Kidney (tissue), 14 donors: ENCODE data around the gene RNGTT. TPM values are rescaled to one million over a fixed set of nuclear protein-coding genes. Genes with fewer than 3 reads are reported as not detected.

Experiments used
- DNase-seq, 5 donors: peaks; one replicate each; pipeline ENCODE4 v3.0.0-alpha.2; 2013 to 2020
- FAIRE-seq: peaks from 2 replicates; lab custom pipeline; 2012; peaks lifted over from hg19 to GRCh38; lab: Jason Lieb, UNC
- H3K27ac ChIP-seq, 2 donors: one replicate each; pipeline ENCODE4 v1.7.0; 2013; ENCODE audit warnings: low read depth in 2 of 2, low read length in 2 of 2, inconsistent platforms in 1 of 2
- H3K27me3 ChIP-seq: one replicate; pipeline ENCODE4 v1.7.1; 2013; ENCODE audit warnings: low read length, inconsistent platforms; ENCODE audit not compliant: control insufficient read depth, insufficient read depth
- H3K36me3 ChIP-seq, 3 donors: one replicate each; pipeline versions ENCODE4 v1.7.0 to v1.7.1; 2013; ENCODE audit warnings: low read length in 3 of 3, control low read depth in 1 of 3, inconsistent platforms in 1 of 3; ENCODE audit not compliant: insufficient read depth in 3 of 3, control insufficient read depth in 2 of 3
- H3K4me1 ChIP-seq, 3 donors: one replicate each; pipeline versions ENCODE4 v1.7.0 to v1.7.1; 2013; ENCODE audit warnings: low read length in 3 of 3, inconsistent platforms in 1 of 3, low read depth in 1 of 3; ENCODE audit not compliant: control insufficient read depth in 2 of 3, insufficient read depth in 2 of 3
- H3K4me3 ChIP-seq, 3 donors: one replicate each; pipeline versions ENCODE4 v1.7.0 to v1.8.1; 2013; ENCODE audit warnings: low read length in 3 of 3, control low read depth in 1 of 3, inconsistent platforms in 1 of 3
- H3K9ac ChIP-seq, 3 donors: one replicate each; pipeline versions ENCODE4 v1.7.0 to v1.7.1; 2013; ENCODE audit warnings: low read length in 3 of 3, control low read depth in 1 of 3, inconsistent platforms in 1 of 3
- H3K9me3 ChIP-seq, 3 donors: one replicate each; pipeline versions ENCODE4 v1.7.0 to v1.7.1; 2013; ENCODE audit warnings: low read length in 3 of 3, control low read depth in 1 of 3, inconsistent platforms in 1 of 3; ENCODE audit not compliant: control insufficient read depth in 2 of 3, insufficient read depth in 1 of 3
- intact Hi-C: fragments of 100-400 bp; cut with DNase I; formaldehyde crosslinking; loops from one replicate; pipeline ENCODE4 v1.11.1; 2022
- polyA plus RNA-seq: library from polyadenylated mRNA; stranded (reverse); fragments of 350-450 nt; fragmentation: Illumina TruSeq; extraction: RNeasy Lipid Tissue Mini Kit (QIAGEN cat#74804); gene quantifications from one replicate; pipeline ENCODE4 v1.2.3, GENCODE V29; 2014; ENCODE audit warnings: low read depth, low replicate concordance; ENCODE audit not compliant: insufficient read depth
- total RNA-seq: library from RNA; stranded (reverse); fragmentation: NEBNext Ultra II Directional; extraction: Animal tissue kit (Norgen Biotek cat#: 25700); gene quantifications from one replicate; pipeline ENCODE4 v1.2.1, GENCODE V29; 2021
- TF ChIP-seq, protein P1 (sequence below): IDR thresholded peaks from 3 replicates; pipeline ENCODE4 v1.5.1; 2012; ENCODE audit warnings: mild to moderate bottlenecking, moderate library complexity, borderline replicate concordance; ENCODE audit not compliant: insufficient read depth; ENCODE audit errors: extremely low read depth
- donor health status: control.
- donor health status: control.
- donor health status: control.
- donor health status: control.
- donor health status: control.
- donor health status: DM: yes; HTN: yes; CAD: no.
- donor health status: Normal renal cell carcinoma (clear cell type).

Gene RNGTT
- total and polyA plus RNA-seq, 2 donors from 2014 or later: 5.4 to 13.8 TPM

DNA sequence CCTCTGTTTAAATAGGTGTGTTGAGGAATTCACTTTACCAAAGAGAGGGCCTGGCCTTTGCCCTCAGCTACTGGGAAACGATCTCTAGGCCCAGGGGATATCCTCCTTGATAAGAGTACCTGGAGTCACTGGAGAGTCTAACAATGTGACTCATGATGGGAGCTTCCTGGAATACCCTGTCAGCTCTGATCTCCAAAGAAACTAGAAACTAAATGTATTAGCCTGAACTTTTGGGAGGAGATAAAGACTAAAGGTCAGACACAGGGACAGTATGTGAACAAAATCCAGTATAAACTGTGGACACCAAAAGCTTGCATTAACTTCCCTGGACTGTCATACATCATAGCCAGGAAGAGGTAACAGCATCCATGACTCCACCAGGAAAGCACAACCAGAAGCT, 148.5 kb downstream of the RNGTT start:
- TF ChIP-seq, protein P1, sequence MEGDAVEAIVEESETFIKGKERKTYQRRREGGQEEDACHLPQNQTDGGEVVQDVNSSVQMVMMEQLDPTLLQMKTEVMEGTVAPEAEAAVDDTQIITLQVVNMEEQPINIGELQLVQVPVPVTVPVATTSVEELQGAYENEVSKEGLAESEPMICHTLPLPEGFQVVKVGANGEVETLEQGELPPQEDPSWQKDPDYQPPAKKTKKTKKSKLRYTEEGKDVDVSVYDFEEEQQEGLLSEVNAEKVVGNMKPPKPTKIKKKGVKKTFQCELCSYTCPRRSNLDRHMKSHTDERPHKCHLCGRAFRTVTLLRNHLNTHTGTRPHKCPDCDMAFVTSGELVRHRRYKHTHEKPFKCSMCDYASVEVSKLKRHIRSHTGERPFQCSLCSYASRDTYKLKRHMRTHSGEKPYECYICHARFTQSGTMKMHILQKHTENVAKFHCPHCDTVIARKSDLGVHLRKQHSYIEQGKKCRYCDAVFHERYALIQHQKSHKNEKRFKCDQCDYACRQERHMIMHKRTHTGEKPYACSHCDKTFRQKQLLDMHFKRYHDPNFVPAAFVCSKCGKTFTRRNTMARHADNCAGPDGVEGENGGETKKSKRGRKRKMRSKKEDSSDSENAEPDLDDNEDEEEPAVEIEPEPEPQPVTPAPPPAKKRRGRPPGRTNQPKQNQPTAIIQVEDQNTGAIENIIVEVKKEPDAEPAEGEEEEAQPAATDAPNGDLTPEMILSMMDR: no peak
- H3K4me3 ChIP-seq: no peak overlapping the region
- DNase-seq (no peak), FAIRE-seq (no peak)
- no peaks in the 10 kb centered on the region for H3K9me3 ChIP-seq
- no peaks in the 10 kb centered on the region for H3K4me1 ChIP-seq
- H3K9ac ChIP-seq: no peak overlapping the region
- intact Hi-C loops: no loop called here
- H3K27ac ChIP-seq: no peak overlapping the region
- H3K36me3 ChIP-seq: no peaks in the 10 kb centered on the region
- H3K27me3 ChIP-seq: no peaks in the 10 kb centered on the region

GRCh38 chr6:88813045-88813444, 150.4 kb downstream of the RNGTT start:
- H3K9me3 ChIP-seq: no peaks in the 10 kb centered on the region
- no peak for FAIRE-seq
- no peaks in the 10 kb centered on the region for H3K27me3 ChIP-seq
- no peaks in the 10 kb centered on the region for H3K36me3 ChIP-seq
- intact Hi-C loops: no loop called here
- TF ChIP-seq, protein P1: no peak
- peak in 3 of 5 donors; percentile 67 to 85 (median 76) for DNase-seq
- H3K9ac ChIP-seq: no peak overlapping the region
- no peaks in the 10 kb centered on the region for H3K4me1 ChIP-seq
- H3K27ac ChIP-seq: no peak overlapping the region
- H3K4me3 ChIP-seq: no peak overlapping the region

DNA sequence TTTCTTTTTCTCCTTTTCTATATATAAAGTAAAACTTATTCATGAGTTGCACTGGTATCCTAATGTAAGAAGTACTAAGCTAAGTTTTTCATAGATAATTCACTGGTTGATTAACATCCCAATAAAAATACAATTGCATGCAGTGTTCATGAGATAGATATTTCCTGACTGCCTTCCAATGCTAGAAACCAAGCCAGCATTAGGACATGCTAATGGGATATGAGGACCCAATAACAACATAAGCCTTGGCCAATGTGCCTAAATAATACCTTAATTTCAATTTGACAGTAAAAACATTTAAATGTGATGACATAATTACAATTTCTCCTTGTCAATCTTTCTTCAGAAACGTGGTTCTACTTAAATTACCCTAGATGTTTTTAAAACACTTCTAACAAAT, 152.7 kb downstream of the RNGTT start:
- Histone ChIP-seq H3K27ac (no peak overlapping the region), H3K4me3 (no peak overlapping the region), H3K9ac (no peak overlapping the region), H3K36me3 (peaks cover 0 to 2% (median 0%) of the 10 kb centered on the region in 3 donors), H3K9me3 (peaks cover 0 to 3% (median 0%) of the 10 kb centered on the region in 3 donors), H3K4me1 (no peaks in the 10 kb centered on the region), H3K27me3 (no peaks in the 10 kb centered on the region)
- FAIRE-seq (no peak), DNase-seq (no peak)
- TF ChIP-seq, protein P1: no peak
- intact Hi-C loops: no loop called here

DNA sequence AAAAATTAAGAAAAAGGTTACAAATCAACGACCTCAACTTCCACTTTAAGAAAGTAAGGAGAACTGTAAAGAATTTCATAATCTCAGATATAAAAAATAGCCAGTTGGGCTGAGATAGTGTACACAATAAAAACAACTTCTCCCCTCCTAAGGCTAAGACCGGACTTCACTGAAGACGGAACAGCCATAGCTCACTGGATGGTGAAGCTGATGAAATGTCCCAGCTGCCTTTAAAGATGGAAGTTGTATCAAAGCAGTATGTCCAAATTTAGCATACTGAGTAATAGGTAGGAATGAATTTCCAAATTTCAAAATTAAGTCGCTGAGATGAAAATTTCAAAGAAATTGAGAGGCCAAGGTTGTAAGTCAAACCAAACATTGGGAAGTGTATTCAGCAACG, 153.3 kb downstream of the RNGTT start:
- TF ChIP-seq, protein P1: no peak
- Histone ChIP-seq H3K9me3 (peaks cover 0 to 3% (median 0%) of the 10 kb centered on the region in 3 donors), H3K9ac (no peak overlapping the region), H3K27ac (no peak overlapping the region), H3K4me1 (no peaks in the 10 kb centered on the region), H3K4me3 (no peak overlapping the region), H3K27me3 (no peaks in the 10 kb centered on the region), H3K36me3 (peaks cover 0 to 2% (median 0%) of the 10 kb centered on the region in 3 donors)
- no peak for DNase-seq
- intact Hi-C loops: no loop called here
- no peak for FAIRE-seq
